ENCODE results near the gene GCN1.

The GCN1 gene

DNA sequence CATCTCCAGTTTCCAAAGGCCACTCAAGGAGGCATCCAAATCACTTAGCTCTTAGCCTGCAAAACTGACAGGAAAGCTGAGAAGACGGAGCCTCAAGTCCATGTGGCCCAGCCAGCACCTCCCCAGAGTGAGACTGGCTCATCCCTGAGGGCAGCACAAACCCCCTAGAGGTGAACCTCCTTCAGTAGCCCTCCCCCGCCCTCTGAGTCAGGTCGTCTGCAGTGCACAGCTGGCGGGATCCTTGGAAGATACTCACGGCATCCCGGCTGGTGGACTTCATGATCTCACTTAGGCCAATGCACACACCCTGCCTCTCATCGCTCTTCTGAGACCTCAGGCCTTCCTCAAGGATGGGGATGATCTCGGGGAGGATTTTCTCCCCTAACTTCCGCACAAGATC is 53.9 kb downstream of the GCN1 start:
- DNase-seq = no peak

- DNase-seq = no peak
Measured at GRCh38 chr12:120139958-120140357, 54.6 kb downstream of the GCN1 start.

- no peak for DNase-seq
Measured at GRCh38 chr12:120138366-120138765, 56.1 kb downstream of the GCN1 start.

DNA sequence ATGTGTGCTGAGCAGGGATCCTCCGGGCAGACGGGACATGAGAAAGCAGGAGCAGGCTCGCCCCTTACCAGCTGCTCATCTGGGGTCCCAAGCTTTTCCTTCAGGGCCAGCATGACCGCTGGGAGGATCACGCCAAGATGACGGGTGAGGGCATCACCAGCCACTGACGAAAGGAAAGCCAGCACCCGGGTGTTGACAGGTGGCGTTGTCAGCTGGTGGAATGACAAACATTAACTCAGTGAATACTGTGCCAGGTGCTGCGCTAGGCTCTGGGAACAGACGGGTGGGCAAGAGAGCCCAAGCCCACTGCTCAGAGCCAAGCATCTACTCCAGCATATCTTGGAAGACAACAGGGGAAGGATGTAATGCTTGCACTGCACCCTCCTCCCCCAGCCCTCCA is 56.7 kb downstream of the GCN1 start:
- DNase-seq = no peak

DNA sequence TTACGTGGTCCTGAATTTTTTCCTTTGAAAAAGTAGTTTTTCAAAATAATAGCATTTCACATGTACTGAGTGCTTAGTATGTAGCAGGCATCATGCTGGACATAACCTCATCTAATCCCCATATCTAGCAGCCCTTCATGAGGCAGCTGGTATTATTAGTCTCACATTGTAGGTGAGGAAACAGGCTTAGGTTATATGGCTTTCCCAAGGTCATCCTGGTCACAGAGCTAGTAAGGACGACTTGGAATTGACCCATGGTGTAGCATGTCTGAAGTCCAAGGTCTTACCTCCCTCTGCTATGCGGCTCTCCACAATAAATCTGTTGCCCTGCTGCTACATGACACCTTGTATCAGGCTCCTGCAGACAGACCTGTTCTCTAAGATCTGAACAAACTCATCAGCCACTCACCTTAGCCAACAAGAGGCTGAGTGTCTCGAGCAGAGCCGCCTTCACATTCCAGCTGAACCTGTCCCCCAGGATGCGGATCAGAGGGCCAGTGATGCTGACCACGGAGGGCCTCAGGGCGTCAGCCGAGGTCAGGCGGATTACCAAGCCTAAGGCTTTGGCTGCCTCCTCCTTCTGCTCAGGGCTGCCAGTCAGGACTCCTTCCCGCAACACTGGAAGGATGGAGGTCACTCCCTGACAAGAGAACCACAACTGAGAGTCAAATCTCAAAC is 58.3 kb downstream of the GCN1 start:
- no peak for DNase-seq

GRCh38 chr12:120134307-120134980 is 60.1 kb downstream of the GCN1 start:
- DNase-seq = no peak

DNA sequence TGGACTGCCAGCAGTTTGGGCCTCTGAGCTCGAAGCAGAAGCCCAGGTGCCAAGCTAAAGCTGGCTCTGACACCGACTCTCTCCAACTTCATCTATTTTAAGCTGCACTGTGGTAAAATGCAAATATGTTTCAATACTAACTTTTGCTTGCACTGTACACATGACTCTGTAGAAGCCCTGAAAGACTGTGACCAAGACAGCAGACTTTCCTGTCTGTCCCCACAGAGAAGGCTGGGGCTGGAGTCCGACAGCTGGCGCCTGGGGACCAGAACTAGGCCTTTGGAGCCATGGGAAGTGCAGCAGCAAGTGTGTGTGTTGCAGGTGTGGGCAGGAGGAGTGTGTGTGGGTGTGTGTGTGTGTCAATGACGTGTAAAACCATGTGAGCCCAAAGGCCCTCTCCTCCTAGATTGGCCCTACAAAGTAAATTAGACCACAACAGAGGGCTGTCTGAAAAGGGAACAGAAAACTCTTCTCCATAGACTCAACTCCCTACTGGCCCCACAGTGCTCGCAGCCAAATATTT is 61.6 kb downstream of the GCN1 start:
- no peak for DNase-seq

DNA sequence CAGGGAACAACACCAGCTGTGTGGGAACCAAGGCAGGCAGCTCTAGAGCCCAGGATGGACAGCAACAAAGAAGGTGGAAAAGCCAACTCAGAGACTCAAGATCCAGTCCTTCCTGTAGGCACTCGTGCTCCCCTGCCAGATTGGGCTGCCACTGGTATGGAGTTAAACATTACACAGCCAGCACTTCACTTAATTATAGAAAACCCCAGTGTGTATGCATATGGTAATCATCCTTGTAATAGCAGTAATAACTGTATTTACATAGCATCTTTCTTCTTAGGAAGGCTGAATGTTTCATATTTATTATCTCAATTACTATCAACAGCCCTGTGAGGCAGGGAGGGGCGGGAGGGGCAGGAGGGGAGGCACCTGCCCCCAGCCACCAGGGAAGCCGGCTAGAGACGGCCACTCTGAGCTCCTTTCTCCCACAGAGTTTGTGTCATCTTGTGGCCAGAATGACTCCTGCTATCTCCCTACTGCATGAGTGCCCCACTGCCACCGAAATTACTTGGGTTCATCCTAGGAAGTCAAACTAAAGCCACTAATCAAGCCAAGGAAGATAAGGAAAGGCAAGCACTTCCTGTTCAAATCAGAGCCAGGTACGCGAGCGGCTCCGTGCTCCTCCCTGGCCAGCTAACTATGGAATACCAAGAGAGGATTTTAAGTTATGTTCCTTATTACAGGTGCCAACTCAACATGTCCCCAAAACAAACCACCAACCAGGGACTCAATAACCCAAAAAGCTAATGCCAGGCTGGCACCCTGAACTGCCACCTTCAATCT is 62.3 kb downstream of the GCN1 start:
- no peak for DNase-seq

DNA sequence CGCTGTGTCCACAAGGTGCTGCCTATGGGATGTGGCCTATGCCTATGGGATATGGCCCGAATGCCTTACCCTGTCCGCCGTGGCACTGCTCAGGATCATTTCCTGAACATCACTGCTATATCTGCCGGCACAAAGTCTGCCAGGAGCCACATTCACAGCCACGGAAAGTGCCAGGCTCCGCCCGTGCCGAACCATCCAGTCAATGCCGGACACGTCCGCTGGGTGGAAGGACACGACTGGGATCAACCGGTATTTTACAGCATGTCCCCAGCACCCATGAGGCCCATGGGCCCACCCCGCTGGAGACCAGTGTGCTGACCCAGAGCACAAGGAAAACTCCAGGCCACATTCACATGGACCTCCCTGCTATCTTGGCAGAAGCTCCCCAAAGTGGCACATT is 63.4 kb downstream of the GCN1 start:
- no peak for DNase-seq

GRCh38 chr12:120130011-120130410 is 64.5 kb downstream of the GCN1 start:
- DNase-seq = no peak

GRCh38 chr12:120126635-120127005 is 67.9 kb downstream of the GCN1 start:
- peak; percentile 10 for DNase-seq

DNA sequence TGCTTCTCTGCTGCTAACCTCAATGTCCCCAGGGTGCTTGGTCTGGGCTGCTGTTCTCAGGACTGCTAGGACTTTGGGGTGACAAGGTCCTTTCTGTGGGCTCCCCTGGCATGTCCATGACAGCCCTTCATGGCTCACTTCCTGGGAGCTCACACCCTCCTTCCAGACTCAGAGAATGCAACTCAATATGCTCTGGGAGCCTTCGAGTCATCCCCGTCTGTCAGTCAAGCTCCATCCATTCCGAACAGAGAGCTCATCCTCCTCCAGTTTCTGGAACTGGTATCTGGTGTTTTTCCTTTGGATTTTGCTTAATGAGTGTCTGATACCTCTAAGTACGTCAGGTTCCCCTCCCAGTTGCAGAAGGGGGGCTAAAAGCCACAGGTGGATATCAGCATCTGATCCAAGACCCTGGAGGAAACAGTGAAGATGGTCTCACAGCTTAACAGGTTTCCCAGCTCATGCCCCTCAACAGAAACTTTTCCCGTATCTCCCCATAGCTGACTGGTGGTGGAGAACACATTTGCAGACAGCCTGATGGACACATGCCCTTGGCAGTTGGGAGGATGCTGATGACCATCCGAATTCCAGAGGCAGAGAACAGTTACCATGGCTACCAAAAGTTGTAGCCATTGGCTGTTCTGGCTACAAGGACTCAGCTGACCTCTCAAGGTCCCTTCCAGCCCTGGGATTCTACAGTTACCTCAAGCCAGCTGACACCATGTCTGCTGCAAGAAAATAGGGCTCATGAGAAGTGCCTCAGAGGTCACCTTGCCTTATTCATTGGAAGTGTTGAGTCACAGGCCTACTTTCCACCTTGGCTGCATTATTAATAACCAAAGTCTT is 68.5 kb downstream of the GCN1 start:
- DNase-seq = no peak

- DNase-seq = no peak
Measured at GRCh38 chr12:120125029-120125428, 69.5 kb downstream of the GCN1 start.

GRCh38 chr12:120121766-120122293 is 72.7 kb downstream of the GCN1 start:
- DNase-seq = no peak

- no peak for DNase-seq
Measured at GRCh38 chr12:120121343-120121742, 73.2 kb downstream of the GCN1 start.

GRCh38 chr12:120119271-120119973 is 75.1 kb downstream of the GCN1 start:
- peak; percentile 52 for DNase-seq

GRCh38 chr12:120118321-120119061 is 76.0 kb downstream of the GCN1 start:
- peak; percentile 61 for DNase-seq

GRCh38 chr12:120117961-120118320 is 76.6 kb downstream of the GCN1 start:
- no peak for DNase-seq

- peak; percentile 93 for DNase-seq
Measured at GRCh38 chr12:120116792-120117651, 77.5 kb downstream of the GCN1 start.

- DNase-seq = no peak
Measured at GRCh38 chr12:120116441-120116791, 78.1 kb downstream of the GCN1 start, which contains the start of gene RAB35. Gene RAB35 (minus strand): TSS chr12:120116753. CDS start chr12:120116650, 103 bp downstream.

All from fibroblast of skin of right biceps (primary cell).